Stimulated activated naive CD8-positive, alpha-beta T cell treated with anti-CD3 and anti-CD28 coated beads, Interleukin-15, Interleukin-2, amounts not matched to agents 100 U/mL and 50 U/mL, for 24 hours (primary cell): ENCODE measurements around the gene PTPRG.

Source experiments
- ATAC-seq: fragments of 150-1000 bp; cut with Tn5 transposase; one replicate; pipeline ENCODE4 v1.10.0; 2021
- DNase-seq: peaks from one replicate; pipeline ENCODE4 v3.0.0; 2021

The PTPRG gene

GRCh38 chr3:61768284-61769037 is 207.1 kb downstream of the PTPRG start:
- ATAC-seq (no peak), DNase-seq (no peak)

GRCh38 chr3:61769266-61769990 is 208.1 kb downstream of the PTPRG start:
- no peak for ATAC-seq
- no peak for DNase-seq

GRCh38 chr3:61771976-61772375 is 210.6 kb downstream of the PTPRG start:
- no peak for DNase-seq
- ATAC-seq, result no peak

- ATAC-seq (no peak), DNase-seq (no peak)
Measured at GRCh38 chr3:61772456-61772855, 211.1 kb downstream of the PTPRG start.

- DNase-seq (no peak), ATAC-seq (no peak)
Measured at GRCh38 chr3:61774279-61774890, 213.0 kb downstream of the PTPRG start.

- DNase-seq, result no peak
- no peak for ATAC-seq
Measured at GRCh38 chr3:61776390-61776789, 215.0 kb downstream of the PTPRG start.

GRCh38 chr3:61777483-61777882 is 216.1 kb downstream of the PTPRG start:
- no peak for ATAC-seq
- no peak for DNase-seq

GRCh38 chr3:61778095-61778494 is 216.7 kb downstream of the PTPRG start:
- no peak for ATAC-seq
- no peak for DNase-seq

GRCh38 chr3:61780016-61780415 is 218.6 kb downstream of the PTPRG start:
- DNase-seq (no peak), ATAC-seq (no peak)

- ATAC-seq, result no peak
- no peak for DNase-seq
Measured at GRCh38 chr3:61780455-61781228, 219.3 kb downstream of the PTPRG start.

- ATAC-seq (no peak), DNase-seq (no peak)
Measured at GRCh38 chr3:61783993-61784718, 222.8 kb downstream of the PTPRG start.

- DNase-seq (no peak), ATAC-seq (no peak)
Measured at GRCh38 chr3:61788623-61789507, 227.5 kb downstream of the PTPRG start.

GRCh38 chr3:61789861-61790260 is 228.5 kb downstream of the PTPRG start:
- ATAC-seq, result no peak

GRCh38 chr3:61790411-61790810 is 229.0 kb downstream of the PTPRG start:
- ATAC-seq (no peak), DNase-seq (no peak)

More at GRCh38 chr3:61789861-61790260, 228.5 kb downstream of the PTPRG start:
- no peak for DNase-seq

GRCh38 chr3:61793056-61793455 is 231.7 kb downstream of the PTPRG start:
- no peak for DNase-seq
- no peak for ATAC-seq

- DNase-seq, result no peak
- no peak for ATAC-seq
Measured at GRCh38 chr3:61793521-61793920, 232.2 kb downstream of the PTPRG start.

- ATAC-seq (no peak), DNase-seq (no peak)
Measured at GRCh38 chr3:61794341-61794740, 233.0 kb downstream of the PTPRG start.

GRCh38 chr3:61794961-61795360 is 233.6 kb downstream of the PTPRG start:
- ATAC-seq (no peak), DNase-seq (no peak)

- no peak for ATAC-seq
- DNase-seq, result no peak
Measured at GRCh38 chr3:61796088-61796680, 234.8 kb downstream of the PTPRG start.

- no peak for ATAC-seq
- DNase-seq, result no peak
Measured at GRCh38 chr3:61796911-61797310, 235.5 kb downstream of the PTPRG start.
